ENCODE results near the gene CBX4.

The CBX4 gene

DNA sequence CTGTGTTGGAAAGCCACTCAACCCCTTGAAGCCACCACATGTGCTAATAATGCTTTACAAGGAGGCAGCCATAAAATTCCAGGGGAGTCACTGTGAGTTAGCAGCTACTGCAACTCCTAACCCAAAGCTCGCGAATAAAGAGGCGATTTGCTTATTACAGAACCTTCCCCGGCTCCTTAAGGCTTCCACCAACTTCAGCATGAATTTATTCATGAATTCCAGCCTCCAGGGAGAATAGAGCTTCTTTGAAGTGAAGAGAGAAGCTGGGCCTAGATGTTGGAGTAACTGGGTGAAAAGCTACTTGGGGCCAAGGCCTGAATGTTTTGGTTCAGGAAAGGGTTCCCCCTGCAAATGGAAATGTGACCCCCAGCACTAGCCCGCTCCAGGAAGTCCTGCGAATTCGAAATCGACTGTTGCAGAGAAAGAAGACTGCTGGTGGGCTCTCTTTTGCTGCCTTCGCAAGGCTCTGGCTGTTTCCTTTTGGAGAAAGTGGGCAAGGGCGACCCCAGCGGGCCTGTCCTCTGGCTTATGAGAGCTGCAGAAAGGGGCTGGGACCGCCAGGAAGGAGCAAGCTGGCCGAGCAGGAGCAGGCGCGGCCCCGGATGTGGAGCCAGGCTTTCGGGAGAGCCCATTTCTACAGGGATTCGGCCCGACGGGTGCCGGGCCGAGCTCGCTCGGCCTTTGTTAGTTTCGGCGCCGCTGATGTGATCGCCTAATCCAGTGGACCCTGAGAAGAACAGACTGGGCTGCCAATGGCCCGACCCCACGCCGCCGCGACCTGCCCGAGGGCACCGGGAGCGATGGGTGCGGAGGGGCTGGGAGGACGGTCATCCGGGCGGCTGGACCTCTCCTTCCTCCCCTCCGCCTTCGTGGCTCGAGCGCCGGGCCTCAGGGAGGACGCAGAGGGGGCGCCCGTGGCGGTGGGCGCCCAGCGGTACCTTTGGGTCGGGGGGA, 50.0 kb downstream of the CBX4 start:
- peak overlapping the region; percentile 55 for H3K4me3 ChIP-seq (ENCODE audit: insufficient read length, low read depth)
- H3K4me1 ChIP-seq (ENCODE audit: insufficient read depth, insufficient read length) = peaks cover 27% of the 10 kb centered on the region
- DNase-seq (ENCODE audit: low read depth, low spot score) = no peak
- H3K36me3 ChIP-seq (ENCODE audit: insufficient read depth, insufficient read length, low read length) = peaks cover 22% of the 10 kb centered on the region
- no peaks in the 10 kb centered on the region for H3K9me3 ChIP-seq (ENCODE audit: insufficient read depth, low read length)
- TF ChIP-seq ZNF274 (IDR thresholded peaks at IDR 0.05; ENCODE audit: low read depth, low read length) = no peak
- no peak for TF ChIP-seq SUZ12 (IDR thresholded peaks at IDR 0.05; ENCODE audit: extremely low read depth, insufficient read depth, insufficient read length)
- TF ChIP-seq YY1 (IDR thresholded peaks at IDR 0.05; ENCODE audit: insufficient read depth, insufficient read length) = no peak
- peak overlapping the region; percentile 78 for H3K9ac ChIP-seq (ENCODE audit: insufficient read length, low read depth)
- peaks cover 47% of the 10 kb centered on the region for H3K27me3 ChIP-seq (ENCODE audit: insufficient read depth, insufficient read length)

DNA sequence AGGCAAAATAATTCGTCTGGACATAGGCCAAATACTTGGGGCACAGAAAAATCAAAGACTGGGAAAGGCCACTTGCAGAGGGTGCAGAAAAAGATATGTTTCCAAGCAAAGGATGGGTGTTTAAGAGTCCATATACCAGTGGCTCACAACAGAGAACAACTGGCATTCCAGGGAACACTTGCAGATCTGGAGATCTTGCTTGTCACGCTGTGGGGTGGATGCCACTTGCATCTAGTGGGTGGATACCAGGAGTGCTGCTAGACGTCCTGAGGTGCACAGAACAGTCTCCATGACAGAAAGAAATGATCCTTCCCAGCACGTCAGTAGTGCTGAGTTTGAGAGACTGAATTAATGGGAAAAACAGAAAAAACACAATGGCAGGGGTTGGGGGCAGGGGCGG, 50.8 kb downstream of the CBX4 start:
- Histone ChIP-seq H3K36me3 (ENCODE audit: insufficient read depth, insufficient read length, low read length) (peaks cover 30% of the 10 kb centered on the region), H3K4me1 (ENCODE audit: insufficient read depth, insufficient read length) (peaks cover 27% of the 10 kb centered on the region), H3K4me3 (ENCODE audit: insufficient read length, low read depth) (no peak overlapping the region), H3K9ac (ENCODE audit: insufficient read length, low read depth) (no peak overlapping the region), H3K27me3 (ENCODE audit: insufficient read depth, insufficient read length) (peaks cover 39% of the 10 kb centered on the region), H3K9me3 (ENCODE audit: insufficient read depth, low read length) (no peaks in the 10 kb centered on the region)
- no peak for TF ChIP-seq ZNF274 (IDR thresholded peaks at IDR 0.05; ENCODE audit: low read depth, low read length)
- TF ChIP-seq YY1 (IDR thresholded peaks at IDR 0.05; ENCODE audit: insufficient read depth, insufficient read length) = no peak
- TF ChIP-seq SUZ12 (IDR thresholded peaks at IDR 0.05; ENCODE audit: extremely low read depth, insufficient read depth, insufficient read length) = no peak
- no peak for DNase-seq (ENCODE audit: low read depth, low spot score)

DNA sequence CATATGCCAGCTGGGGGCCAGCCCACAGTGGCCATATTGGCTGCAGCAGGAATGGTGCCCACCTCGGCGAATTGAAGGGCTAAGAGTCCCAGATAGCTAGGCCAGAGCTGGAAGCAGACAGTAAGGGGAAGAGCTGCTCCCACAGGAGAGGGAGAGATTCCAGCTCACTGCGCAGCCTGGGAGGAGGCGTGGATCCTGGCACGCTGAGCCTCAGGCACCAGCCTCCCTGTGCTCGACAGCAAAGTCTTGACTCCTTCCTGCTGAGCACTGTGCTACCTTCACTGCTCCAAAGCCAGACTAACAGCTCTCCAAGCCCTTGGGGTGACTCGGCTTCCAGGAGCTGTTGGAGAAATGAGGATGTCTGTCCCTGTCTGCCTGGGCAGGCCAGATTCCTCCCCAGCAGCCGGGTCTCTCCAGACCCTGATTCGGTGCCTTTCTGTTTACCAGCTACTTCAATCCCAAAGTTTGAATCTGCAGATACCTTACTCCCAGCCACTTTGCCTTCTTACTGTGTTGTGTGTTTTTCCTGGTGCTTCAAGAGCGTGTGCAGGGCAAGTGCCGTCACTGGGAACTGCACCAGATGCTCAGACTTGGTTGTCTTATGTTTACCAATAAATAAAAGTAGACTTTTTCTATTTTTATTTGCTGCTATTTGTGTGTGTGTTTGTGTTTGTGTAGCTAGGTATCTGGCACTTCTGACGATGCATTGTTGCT, 52.2 kb downstream of the CBX4 start:
- Histone ChIP-seq H3K27me3 (ENCODE audit: insufficient read depth, insufficient read length) (peaks cover 25% of the 10 kb centered on the region), H3K9me3 (ENCODE audit: insufficient read depth, low read length) (no peaks in the 10 kb centered on the region), H3K4me3 (ENCODE audit: insufficient read length, low read depth) (no peak overlapping the region), H3K4me1 (ENCODE audit: insufficient read depth, insufficient read length) (peaks cover 26% of the 10 kb centered on the region), H3K9ac (ENCODE audit: insufficient read length, low read depth) (peak overlapping the region; percentile 24), H3K36me3 (ENCODE audit: insufficient read depth, insufficient read length, low read length) (peaks cover 44% of the 10 kb centered on the region)
- TF ChIP-seq ZNF274 (IDR thresholded peaks at IDR 0.05; ENCODE audit: low read depth, low read length) (no peak), YY1 (IDR thresholded peaks at IDR 0.05; ENCODE audit: insufficient read depth, insufficient read length) (no peak), SUZ12 (IDR thresholded peaks at IDR 0.05; ENCODE audit: extremely low read depth, insufficient read depth, insufficient read length) (no peak)
- DNase-seq (ENCODE audit: low read depth, low spot score) = no peak

DNA sequence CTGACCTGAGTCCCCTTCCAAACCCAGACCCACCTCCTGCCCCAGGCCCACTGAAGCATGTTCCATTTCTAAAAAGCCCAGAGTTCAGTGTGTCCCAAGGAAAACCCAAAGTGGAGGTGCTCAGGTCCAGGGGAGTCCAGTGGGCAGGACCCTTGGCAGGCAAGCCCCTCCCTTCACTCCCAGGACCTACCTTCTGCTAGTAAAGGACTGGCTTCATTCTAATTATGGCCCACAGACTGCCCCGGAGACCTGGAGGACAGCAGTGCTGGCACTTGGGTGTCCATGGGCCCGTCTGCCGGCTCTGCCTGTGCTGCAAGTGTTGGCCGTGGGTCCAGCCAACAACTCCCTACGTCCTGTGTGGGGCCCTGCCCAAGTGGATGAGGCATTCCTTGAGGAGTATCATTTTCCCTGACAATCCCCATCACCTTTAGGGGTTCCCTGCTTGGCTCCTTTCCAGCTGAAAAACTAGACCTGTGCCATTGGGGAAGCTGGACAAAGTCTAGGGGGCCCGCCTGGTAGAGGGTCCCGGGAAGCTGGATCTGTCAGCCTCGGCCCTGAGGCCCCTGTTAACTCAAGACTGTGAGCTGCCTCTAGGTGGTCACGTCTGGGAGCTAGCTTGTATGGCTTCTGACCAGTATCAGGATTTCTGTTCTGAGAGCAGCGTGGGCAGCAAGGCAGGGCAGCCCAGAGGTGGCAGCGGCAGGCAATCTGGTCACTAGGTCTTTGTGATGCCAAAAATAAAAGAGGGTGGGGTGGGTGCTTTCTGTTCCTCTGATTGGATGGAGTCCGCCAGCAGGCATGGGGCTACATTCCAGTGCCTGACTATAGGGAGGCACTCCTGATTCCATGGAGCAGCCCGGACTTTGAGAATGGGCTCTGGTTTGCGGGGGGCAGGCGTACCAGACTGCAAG, 53.1 kb downstream of the CBX4 start:
- TF ChIP-seq YY1 (IDR thresholded peaks at IDR 0.05; ENCODE audit: insufficient read depth, insufficient read length) (no peak), ZNF274 (IDR thresholded peaks at IDR 0.05; ENCODE audit: low read depth, low read length) (no peak), SUZ12 (IDR thresholded peaks at IDR 0.05; ENCODE audit: extremely low read depth, insufficient read depth, insufficient read length) (no peak)
- no peaks in the 10 kb centered on the region for H3K9me3 ChIP-seq (ENCODE audit: insufficient read depth, low read length)
- H3K4me3 ChIP-seq (ENCODE audit: insufficient read length, low read depth) = no peak overlapping the region
- peaks cover 16% of the 10 kb centered on the region for H3K27me3 ChIP-seq (ENCODE audit: insufficient read depth, insufficient read length)
- no peak for DNase-seq (ENCODE audit: low read depth, low spot score)
- peaks cover 53% of the 10 kb centered on the region for H3K36me3 ChIP-seq (ENCODE audit: insufficient read depth, insufficient read length, low read length)
- peaks cover 32% of the 10 kb centered on the region for H3K4me1 ChIP-seq (ENCODE audit: insufficient read depth, insufficient read length)
- H3K9ac ChIP-seq (ENCODE audit: insufficient read length, low read depth) = no peak overlapping the region

DNA sequence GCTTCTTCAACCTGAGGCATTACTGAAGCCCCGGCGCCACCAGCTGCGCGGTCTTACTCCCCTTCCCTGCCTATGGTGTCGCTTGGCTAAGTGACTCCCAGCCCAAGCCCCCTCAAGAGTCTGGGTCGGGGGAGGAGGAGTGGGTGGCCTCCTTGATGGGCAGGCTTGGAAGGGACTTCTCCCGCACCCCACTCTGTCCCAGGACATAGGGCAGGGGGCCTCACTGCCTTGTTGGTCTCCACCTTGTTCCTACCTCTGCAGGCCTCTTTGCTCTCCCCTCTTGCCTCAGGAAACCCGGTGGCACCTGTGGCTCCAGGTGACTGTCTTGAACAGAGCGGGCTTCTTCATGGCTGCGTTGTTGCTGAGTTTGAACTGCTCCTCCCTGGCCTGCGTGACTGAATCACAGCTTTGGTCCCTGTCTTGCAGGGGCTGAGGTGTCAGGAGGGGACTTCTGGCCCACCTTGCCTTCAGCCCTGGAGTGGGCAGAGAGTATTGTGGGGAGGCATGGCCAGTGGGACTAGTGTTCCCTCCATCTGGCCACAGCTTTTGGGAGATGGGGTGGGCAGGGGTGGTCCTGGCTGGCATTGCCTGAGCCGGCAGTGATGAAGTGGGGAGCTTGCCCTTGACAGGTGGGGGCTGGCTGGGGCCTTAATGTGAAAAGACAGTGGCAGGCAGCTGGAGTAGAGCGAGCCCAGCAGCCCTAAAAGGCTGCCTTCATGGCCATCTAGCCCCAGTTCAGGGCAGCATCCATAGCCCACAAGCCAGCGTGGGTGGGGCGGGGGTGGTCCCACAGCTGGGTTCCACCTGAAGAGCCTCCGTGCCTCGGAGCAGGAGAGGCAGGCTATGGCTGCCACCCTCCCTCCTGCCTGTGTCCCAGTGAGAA, 54.0 kb downstream of the CBX4 start:
- DNase-seq (ENCODE audit: low read depth, low spot score) = no peak
- Histone ChIP-seq H3K4me1 (ENCODE audit: insufficient read depth, insufficient read length) (peaks cover 31% of the 10 kb centered on the region), H3K9ac (ENCODE audit: insufficient read length, low read depth) (no peak overlapping the region), H3K27me3 (ENCODE audit: insufficient read depth, insufficient read length) (peaks cover 7% of the 10 kb centered on the region), H3K9me3 (ENCODE audit: insufficient read depth, low read length) (no peaks in the 10 kb centered on the region), H3K36me3 (ENCODE audit: insufficient read depth, insufficient read length, low read length) (peaks cover 62% of the 10 kb centered on the region), H3K4me3 (ENCODE audit: insufficient read length, low read depth) (no peak overlapping the region)
- TF ChIP-seq SUZ12 (IDR thresholded peaks at IDR 0.05; ENCODE audit: extremely low read depth, insufficient read depth, insufficient read length) (no peak), YY1 (IDR thresholded peaks at IDR 0.05; ENCODE audit: insufficient read depth, insufficient read length) (no peak), ZNF274 (IDR thresholded peaks at IDR 0.05; ENCODE audit: low read depth, low read length) (no peak)
